Neuron (in vitro differentiated cells): ENCODE measurements around the gene LRFN2.

Experiments
- H2AFZ ChIP-seq: one replicate; pipeline ENCODE4 v1.6.1; 2013; ENCODE audit warnings: low read depth, mild to moderate bottlenecking, inconsistent platforms, low read length, moderate library complexity
- H3K27me3 ChIP-seq: one replicate; pipeline ENCODE4 v1.6.1; 2013; ENCODE audit warnings: low read length; ENCODE audit not compliant: insufficient read depth
- H3K36me3 ChIP-seq: one replicate; pipeline ENCODE4 v1.6.1; 2013; ENCODE audit warnings: low read length; ENCODE audit not compliant: insufficient read depth
- H3K4me1 ChIP-seq: one replicate; pipeline ENCODE4 v1.6.1; 2013; ENCODE audit warnings: low read length; ENCODE audit not compliant: insufficient read depth
- H3K4me3 ChIP-seq: 2 replicates; pipeline ENCODE4 v1.5.1; 2013; ENCODE audit warnings: mild to moderate bottlenecking, low read length, moderate library complexity
- H3K9me3 ChIP-seq: one replicate; pipeline ENCODE4 v1.6.1; 2013; ENCODE audit warnings: low read length

Gene LRFN2

DNA sequence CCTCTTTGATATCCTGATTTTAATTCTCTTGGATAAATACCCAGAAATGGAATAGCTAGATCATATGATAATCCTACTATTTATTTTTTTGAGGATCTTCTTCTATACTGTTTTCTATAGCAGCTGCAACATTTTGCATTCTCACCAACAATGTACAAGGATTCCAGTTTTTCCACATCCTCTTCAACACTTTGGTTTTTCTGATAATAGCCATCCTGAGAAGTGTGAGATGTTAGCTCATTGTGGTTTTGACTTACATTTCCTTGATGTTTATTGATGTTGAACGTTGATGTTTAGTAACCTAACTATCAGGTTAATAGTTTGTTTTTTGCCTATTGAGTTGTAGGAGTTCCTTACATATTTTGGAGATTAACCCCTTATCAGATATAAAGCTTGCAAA lies 217.3 kb downstream of the LRFN2 start:
- H3K9me3 ChIP-seq = no peaks in the 10 kb centered on the region
- H2AFZ ChIP-seq = no peak overlapping the region
- no peaks in the 10 kb centered on the region for H3K36me3 ChIP-seq
- H3K27me3 ChIP-seq = no peaks in the 10 kb centered on the region
- no peak overlapping the region for H3K4me3 ChIP-seq
- no peaks in the 10 kb centered on the region for H3K4me1 ChIP-seq

DNA sequence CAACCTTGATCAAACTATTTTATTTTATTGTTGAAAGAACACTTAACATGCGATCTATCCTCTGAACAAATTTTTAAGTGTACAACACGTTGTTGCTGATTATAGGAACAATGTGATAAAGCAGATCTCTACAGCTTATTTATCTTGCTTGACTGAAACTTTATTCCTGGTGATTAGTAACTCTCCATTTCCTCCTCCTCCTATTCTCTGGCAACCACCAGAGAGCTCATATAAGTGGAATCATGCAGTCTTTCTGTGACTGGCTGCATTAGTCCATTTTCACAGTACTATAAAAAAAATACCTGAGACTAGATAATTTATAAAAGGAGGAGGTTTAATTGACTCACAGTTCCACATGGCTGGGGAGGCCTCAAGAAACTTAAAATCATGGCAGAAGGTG lies 218.1 kb downstream of the LRFN2 start:
- Histone ChIP-seq H3K4me3 (no peak overlapping the region), H3K4me1 (no peaks in the 10 kb centered on the region), H3K27me3 (no peaks in the 10 kb centered on the region), H2AFZ (no peak overlapping the region), H3K36me3 (no peaks in the 10 kb centered on the region), H3K9me3 (no peaks in the 10 kb centered on the region)

GRCh38 chr6:40362859-40363258 lies 224.3 kb downstream of the LRFN2 start:
- Histone ChIP-seq H3K27me3 (no peaks in the 10 kb centered on the region), H3K4me3 (no peak overlapping the region)

GRCh38 chr6:40359808-40360207 lies 227.4 kb downstream of the LRFN2 start:
- Histone ChIP-seq H3K36me3 (no peaks in the 10 kb centered on the region), H3K4me3 (no peak overlapping the region), H2AFZ (no peak overlapping the region), H3K9me3 (no peaks in the 10 kb centered on the region), H3K27me3 (no peaks in the 10 kb centered on the region), H3K4me1 (no peaks in the 10 kb centered on the region)

More at GRCh38 chr6:40362859-40363258, 224.3 kb downstream of the LRFN2 start:
- H3K9me3 ChIP-seq = no peaks in the 10 kb centered on the region
- H3K4me1 ChIP-seq = no peaks in the 10 kb centered on the region
- H2AFZ ChIP-seq = no peak overlapping the region
- no peaks in the 10 kb centered on the region for H3K36me3 ChIP-seq

GRCh38 chr6:40358473-40359460 lies 228.4 kb downstream of the LRFN2 start:
- no peak overlapping the region for H2AFZ ChIP-seq
- no peaks in the 10 kb centered on the region for H3K36me3 ChIP-seq
- H3K27me3 ChIP-seq = no peaks in the 10 kb centered on the region
- H3K4me1 ChIP-seq = no peaks in the 10 kb centered on the region
- H3K4me3 ChIP-seq = no peak overlapping the region
- no peaks in the 10 kb centered on the region for H3K9me3 ChIP-seq

GRCh38 chr6:40356242-40356910 lies 230.8 kb downstream of the LRFN2 start:
- H3K4me1 ChIP-seq = no peaks in the 10 kb centered on the region
- H3K27me3 ChIP-seq = no peaks in the 10 kb centered on the region
- no peak overlapping the region for H2AFZ ChIP-seq
- no peaks in the 10 kb centered on the region for H3K9me3 ChIP-seq
- no peaks in the 10 kb centered on the region for H3K36me3 ChIP-seq
- no peak overlapping the region for H3K4me3 ChIP-seq

DNA sequence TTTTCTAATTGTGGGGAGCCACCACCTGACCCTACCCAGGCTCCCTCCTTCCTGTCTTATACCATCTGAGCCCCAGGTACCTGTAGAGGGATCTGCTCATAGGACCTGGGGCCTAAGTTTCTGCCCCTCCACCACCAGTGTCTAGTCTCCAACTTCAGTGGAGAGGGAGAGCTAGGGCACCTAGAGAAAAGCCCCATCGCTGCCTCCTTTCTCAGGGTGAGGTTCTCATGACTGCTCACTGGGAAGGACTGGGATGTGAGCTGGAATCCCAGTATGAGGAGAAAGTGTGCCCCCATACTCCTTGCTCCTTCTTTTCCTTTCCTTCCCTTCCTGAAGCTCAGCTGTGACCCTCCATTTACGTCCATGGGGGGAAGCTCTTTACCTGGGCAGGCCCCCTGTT lies 231.6 kb downstream of the LRFN2 start:
- Histone ChIP-seq H3K4me3 (no peak overlapping the region), H3K9me3 (no peaks in the 10 kb centered on the region), H3K27me3 (no peaks in the 10 kb centered on the region), H3K36me3 (no peaks in the 10 kb centered on the region), H2AFZ (no peak overlapping the region), H3K4me1 (no peaks in the 10 kb centered on the region)

GRCh38 chr6:40355066-40355465 lies 232.1 kb downstream of the LRFN2 start:
- Histone ChIP-seq H3K36me3 (no peaks in the 10 kb centered on the region), H2AFZ (no peak overlapping the region), H3K4me3 (no peak overlapping the region), H3K4me1 (no peaks in the 10 kb centered on the region), H3K27me3 (no peaks in the 10 kb centered on the region), H3K9me3 (no peaks in the 10 kb centered on the region)

GRCh38 chr6:40353967-40354452 lies 233.2 kb downstream of the LRFN2 start:
- Histone ChIP-seq H3K36me3 (no peaks in the 10 kb centered on the region), H3K4me3 (no peak overlapping the region), H2AFZ (no peak overlapping the region), H3K9me3 (no peaks in the 10 kb centered on the region), H3K27me3 (no peaks in the 10 kb centered on the region), H3K4me1 (no peaks in the 10 kb centered on the region)

DNA sequence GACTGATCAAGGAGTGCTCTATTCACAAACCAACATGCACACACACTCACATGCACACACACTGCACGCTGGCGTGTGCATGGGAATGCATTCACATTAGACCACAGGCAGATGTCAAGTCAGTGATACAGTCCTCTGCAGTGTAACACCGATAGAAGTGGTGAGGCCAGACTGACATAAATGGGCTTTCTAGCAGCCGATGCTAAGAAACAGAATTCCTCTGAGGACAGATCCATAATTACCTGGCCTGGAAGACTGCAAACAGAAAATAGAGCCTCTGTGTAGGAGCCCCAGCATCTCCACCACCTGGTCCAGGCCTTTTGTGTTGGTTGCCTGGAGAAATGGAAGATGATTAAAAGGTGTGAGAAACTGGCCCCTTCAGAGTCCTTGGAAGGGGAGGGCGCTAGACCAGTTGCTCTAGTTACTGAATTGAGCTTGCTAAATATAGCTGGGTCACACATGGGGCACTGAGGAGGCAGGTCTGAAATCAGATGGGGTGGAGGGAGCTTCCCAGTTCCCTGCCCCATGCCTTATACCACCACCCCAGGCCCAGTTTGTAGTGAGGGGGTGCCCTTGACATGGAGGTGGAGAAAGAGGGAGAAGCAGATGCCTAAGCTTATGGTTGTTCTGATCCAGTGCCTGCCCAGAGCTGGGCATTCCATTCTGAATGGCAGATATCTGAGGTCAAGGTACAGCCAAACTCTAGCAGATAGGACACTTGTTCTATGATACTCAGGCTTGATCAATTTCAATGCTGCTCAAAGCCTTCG lies 233.8 kb downstream of the LRFN2 start:
- Histone ChIP-seq H3K4me3 (no peak overlapping the region), H2AFZ (no peak overlapping the region)

DNA sequence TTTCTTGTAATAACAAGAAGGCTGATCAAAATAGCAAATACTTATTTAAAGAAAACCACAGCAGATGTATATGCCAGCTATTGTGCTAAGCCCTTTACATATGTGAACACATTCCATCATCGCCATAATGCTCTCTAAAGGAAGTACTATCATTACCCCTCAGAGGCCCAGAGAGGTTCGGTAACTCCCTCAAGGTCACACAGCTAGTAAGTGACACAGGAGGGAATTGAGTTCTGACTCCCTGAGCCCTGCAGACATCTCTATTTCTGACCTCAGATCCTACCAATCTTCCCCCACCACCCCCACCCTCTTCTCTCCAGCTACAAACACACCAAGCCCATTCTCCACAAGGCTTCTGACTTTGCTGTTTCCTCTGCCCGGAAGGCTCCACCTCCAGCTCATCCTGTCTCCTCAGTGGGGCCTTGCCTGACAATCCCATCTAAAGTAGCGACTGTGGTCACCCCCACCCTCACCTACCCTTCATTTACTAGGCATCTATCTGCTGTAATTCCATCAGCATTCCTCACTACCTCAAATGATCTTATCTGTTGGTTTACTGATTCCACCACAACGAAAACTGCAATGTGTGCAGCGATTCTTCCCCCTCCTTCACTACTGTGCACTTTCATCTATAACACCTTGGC lies 234.5 kb downstream of the LRFN2 start:
- Histone ChIP-seq H3K27me3 (no peaks in the 10 kb centered on the region), H3K4me1 (no peaks in the 10 kb centered on the region), H3K36me3 (no peaks in the 10 kb centered on the region), H3K9me3 (no peaks in the 10 kb centered on the region), H2AFZ (no peak overlapping the region), H3K4me3 (no peak overlapping the region)

More for the DNA sequence above, 233.8 kb downstream of the LRFN2 start:
- no peaks in the 10 kb centered on the region for H3K27me3 ChIP-seq
- H3K4me1 ChIP-seq = no peaks in the 10 kb centered on the region
- H3K9me3 ChIP-seq = no peaks in the 10 kb centered on the region
- no peaks in the 10 kb centered on the region for H3K36me3 ChIP-seq

- Histone ChIP-seq H3K9me3 (no peaks in the 10 kb centered on the region), H3K27me3 (no peaks in the 10 kb centered on the region), H3K4me1 (no peaks in the 10 kb centered on the region), H2AFZ (no peak overlapping the region), H3K4me3 (no peak overlapping the region), H3K36me3 (no peaks in the 10 kb centered on the region)
These were observed 235.2 kb downstream of the LRFN2 start for GRCh38 chr6:40352006-40352405.
